ENCODE measurements around the gene KLHDC8A.
A peak's percentile ranks its signal among the peaks of the same experiment; 100 is the strongest.

KLHDC8A gene

GRCh38 chr1:205377355-205377754, 20.6 kb upstream of the KLHDC8A start:
- TF ChIP-seq CTCF (IDR thresholded peaks at IDR 0.05; ENCODE audit: control insufficient read depth, extremely low read depth, insufficient read depth): no peak
- no peak overlapping the region for H3K4me3 ChIP-seq (ENCODE audit: low read depth, low read length)
- no peak for DNase-seq (ENCODE audit: low read depth)

GRCh38 chr1:205376739-205377138, 20.0 kb upstream of the KLHDC8A start:
- DNase-seq (ENCODE audit: low read depth): no peak
- TF ChIP-seq CTCF (IDR thresholded peaks at IDR 0.05; ENCODE audit: control insufficient read depth, extremely low read depth, insufficient read depth): no peak
- no peak overlapping the region for H3K4me3 ChIP-seq (ENCODE audit: low read depth, low read length)

- no peak overlapping the region for H3K4me3 ChIP-seq (ENCODE audit: low read depth, low read length)
- TF ChIP-seq CTCF (IDR thresholded peaks at IDR 0.05; ENCODE audit: control insufficient read depth, extremely low read depth, insufficient read depth): no peak
- peak; percentile 46 for DNase-seq (ENCODE audit: low read depth)
These were observed 19.3 kb upstream of the KLHDC8A start for GRCh38 chr1:205375835-205376545.

GRCh38 chr1:205374210-205375078, 17.7 kb upstream of the KLHDC8A start:
- no peak overlapping the region for H3K4me3 ChIP-seq (ENCODE audit: low read depth, low read length)
- no peak for DNase-seq (ENCODE audit: low read depth)
- TF ChIP-seq CTCF (IDR thresholded peaks at IDR 0.05; ENCODE audit: control insufficient read depth, extremely low read depth, insufficient read depth): no peak

- DNase-seq (ENCODE audit: low read depth): no peak
These were observed 17.1 kb upstream of the KLHDC8A start for GRCh38 chr1:205373798-205374175.

More at GRCh38 chr1:205373798-205374175, 17.1 kb upstream of the KLHDC8A start:
- H3K4me3 ChIP-seq (ENCODE audit: low read depth, low read length): no peak overlapping the region
- TF ChIP-seq CTCF (IDR thresholded peaks at IDR 0.05; ENCODE audit: control insufficient read depth, extremely low read depth, insufficient read depth): no peak
